Dedifferentiated amniotic fluid mesenchymal stem cell (primary cell): Measurements from ENCODE around the gene TLE1.

ENCODE experiments used
- DNase-seq: peaks from one replicate; pipeline ENCODE4 v3.0.0-alpha.2; 2016; ENCODE audit errors: extremely low spot score

The TLE1 gene

GRCh38 chr9:81578606-81579005 is 110.7 kb downstream of the TLE1 start:
- no peak for DNase-seq

- DNase-seq: peak; percentile 16
These were observed 113.4 kb downstream of the TLE1 start for GRCh38 chr9:81575956-81576355.

- DNase-seq: peak; percentile 32
These were observed 114.9 kb downstream of the TLE1 start for GRCh38 chr9:81574405-81574804.

GRCh38 chr9:81573415-81574321 is 115.7 kb downstream of the TLE1 start:
- DNase-seq: no peak

GRCh38 chr9:81570083-81570482 is 119.3 kb downstream of the TLE1 start:
- no peak for DNase-seq

- DNase-seq: no peak
These were observed 123.2 kb downstream of the TLE1 start for GRCh38 chr9:81566074-81566698.

- peak; percentile 20 for DNase-seq
These were observed 123.7 kb downstream of the TLE1 start for GRCh38 chr9:81565609-81566008.

GRCh38 chr9:81565144-81565543 is 124.2 kb downstream of the TLE1 start:
- no peak for DNase-seq

GRCh38 chr9:81564632-81565031 is 124.7 kb downstream of the TLE1 start:
- no peak for DNase-seq

GRCh38 chr9:81563739-81564138 is 125.6 kb downstream of the TLE1 start:
- DNase-seq: no peak

- no peak for DNase-seq
These were observed 126.3 kb downstream of the TLE1 start for GRCh38 chr9:81563020-81563407.

GRCh38 chr9:81562231-81563019 is 126.9 kb downstream of the TLE1 start:
- no peak for DNase-seq

- DNase-seq: no peak
These were observed 128.3 kb downstream of the TLE1 start for GRCh38 chr9:81560851-81561732.

- DNase-seq: peak; percentile 88
These were observed 129.6 kb downstream of the TLE1 start for GRCh38 chr9:81559709-81560108.

- no peak for DNase-seq
These were observed 130.2 kb downstream of the TLE1 start for GRCh38 chr9:81559197-81559596.

GRCh38 chr9:81558091-81558830 is 131.1 kb downstream of the TLE1 start:
- peak; percentile 20 for DNase-seq

GRCh38 chr9:81557452-81558090 is 131.8 kb downstream of the TLE1 start:
- DNase-seq: no peak

- no peak for DNase-seq
These were observed 132.4 kb downstream of the TLE1 start for GRCh38 chr9:81556923-81557322.

- DNase-seq: no peak
These were observed 136.8 kb downstream of the TLE1 start for GRCh38 chr9:81552581-81552991.

- DNase-seq: no peak
These were observed 139.2 kb downstream of the TLE1 start for GRCh38 chr9:81550207-81550583.
